ENCODE data around the gene TNFRSF12A.

DNA sequence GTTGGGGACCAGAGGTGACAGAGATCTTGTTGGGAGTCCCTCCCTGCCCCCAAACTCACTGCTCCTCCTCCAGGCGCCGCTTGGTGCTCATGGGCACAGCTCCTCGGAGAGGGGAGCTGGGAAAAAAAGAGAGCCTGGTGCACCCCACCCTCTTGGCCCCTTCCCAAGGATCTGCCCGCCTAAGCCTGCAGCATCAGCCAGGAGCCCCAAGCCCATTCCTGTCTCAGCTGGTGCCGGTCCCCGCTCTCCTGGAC, 3.2 kb downstream of the TNFRSF12A start:
- TF ChIP-seq, protein P1, sequence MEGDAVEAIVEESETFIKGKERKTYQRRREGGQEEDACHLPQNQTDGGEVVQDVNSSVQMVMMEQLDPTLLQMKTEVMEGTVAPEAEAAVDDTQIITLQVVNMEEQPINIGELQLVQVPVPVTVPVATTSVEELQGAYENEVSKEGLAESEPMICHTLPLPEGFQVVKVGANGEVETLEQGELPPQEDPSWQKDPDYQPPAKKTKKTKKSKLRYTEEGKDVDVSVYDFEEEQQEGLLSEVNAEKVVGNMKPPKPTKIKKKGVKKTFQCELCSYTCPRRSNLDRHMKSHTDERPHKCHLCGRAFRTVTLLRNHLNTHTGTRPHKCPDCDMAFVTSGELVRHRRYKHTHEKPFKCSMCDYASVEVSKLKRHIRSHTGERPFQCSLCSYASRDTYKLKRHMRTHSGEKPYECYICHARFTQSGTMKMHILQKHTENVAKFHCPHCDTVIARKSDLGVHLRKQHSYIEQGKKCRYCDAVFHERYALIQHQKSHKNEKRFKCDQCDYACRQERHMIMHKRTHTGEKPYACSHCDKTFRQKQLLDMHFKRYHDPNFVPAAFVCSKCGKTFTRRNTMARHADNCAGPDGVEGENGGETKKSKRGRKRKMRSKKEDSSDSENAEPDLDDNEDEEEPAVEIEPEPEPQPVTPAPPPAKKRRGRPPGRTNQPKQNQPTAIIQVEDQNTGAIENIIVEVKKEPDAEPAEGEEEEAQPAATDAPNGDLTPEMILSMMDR (IDR thresholded peaks at IDR 0.05) = no peak
- TF ChIP-seq CEBPB (IDR thresholded peaks at IDR 0.05) (0 out of 4 replicates have a peak, but pooled peaks of 1 of the 2 experiments have one; percentile 1), RAD21 (conservative IDR thresholded peaks at IDR 0.05 in 1 of 2, IDR thresholded peaks at IDR 0.05 in 1 of 2) (no peak), CBX8 (IDR thresholded peaks at IDR 0.05) (no peak), EP300 (IDR thresholded peaks at IDR 0.05) (no peak), POLR2A (IDR thresholded peaks at IDR 0.05; ENCODE audit: low read length) (no peak), RFX5 (IDR thresholded peaks at IDR 0.05) (no peak), SMC3 (IDR thresholded peaks at IDR 0.05) (no peak), CHD2 (IDR thresholded peaks at IDR 0.05; ENCODE audit: low read length, partially characterized antibody) (no peak), NR3C1 (IDR thresholded peaks at IDR 0.05) (no peak), TP53 (CRISPR knock-in tag; IDR thresholded peaks at IDR 0.05) (no peak), POLR2AphosphoS2 (conservative IDR thresholded peaks at IDR 0.05; ENCODE audit: low read length) (no peak; the same call in 1 of the 2 replicates), PHF8 (IDR thresholded peaks at IDR 0.05; ENCODE audit: borderline replicate concordance, low read depth) (no peak)
- TF ChIP-seq, protein P2, sequence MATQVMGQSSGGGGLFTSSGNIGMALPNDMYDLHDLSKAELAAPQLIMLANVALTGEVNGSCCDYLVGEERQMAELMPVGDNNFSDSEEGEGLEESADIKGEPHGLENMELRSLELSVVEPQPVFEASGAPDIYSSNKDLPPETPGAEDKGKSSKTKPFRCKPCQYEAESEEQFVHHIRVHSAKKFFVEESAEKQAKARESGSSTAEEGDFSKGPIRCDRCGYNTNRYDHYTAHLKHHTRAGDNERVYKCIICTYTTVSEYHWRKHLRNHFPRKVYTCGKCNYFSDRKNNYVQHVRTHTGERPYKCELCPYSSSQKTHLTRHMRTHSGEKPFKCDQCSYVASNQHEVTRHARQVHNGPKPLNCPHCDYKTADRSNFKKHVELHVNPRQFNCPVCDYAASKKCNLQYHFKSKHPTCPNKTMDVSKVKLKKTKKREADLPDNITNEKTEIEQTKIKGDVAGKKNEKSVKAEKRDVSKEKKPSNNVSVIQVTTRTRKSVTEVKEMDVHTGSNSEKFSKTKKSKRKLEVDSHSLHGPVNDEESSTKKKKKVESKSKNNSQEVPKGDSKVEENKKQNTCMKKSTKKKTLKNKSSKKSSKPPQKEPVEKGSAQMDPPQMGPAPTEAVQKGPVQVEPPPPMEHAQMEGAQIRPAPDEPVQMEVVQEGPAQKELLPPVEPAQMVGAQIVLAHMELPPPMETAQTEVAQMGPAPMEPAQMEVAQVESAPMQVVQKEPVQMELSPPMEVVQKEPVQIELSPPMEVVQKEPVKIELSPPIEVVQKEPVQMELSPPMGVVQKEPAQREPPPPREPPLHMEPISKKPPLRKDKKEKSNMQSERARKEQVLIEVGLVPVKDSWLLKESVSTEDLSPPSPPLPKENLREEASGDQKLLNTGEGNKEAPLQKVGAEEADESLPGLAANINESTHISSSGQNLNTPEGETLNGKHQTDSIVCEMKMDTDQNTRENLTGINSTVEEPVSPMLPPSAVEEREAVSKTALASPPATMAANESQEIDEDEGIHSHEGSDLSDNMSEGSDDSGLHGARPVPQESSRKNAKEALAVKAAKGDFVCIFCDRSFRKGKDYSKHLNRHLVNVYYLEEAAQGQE (IDR thresholded peaks at IDR 0.05) = 0 out of 2 replicates have a peak, but pooled peaks have one; percentile 1
